NOMO-1 treated with DMSO at 0.1 percent for 48 hours (cell line): ENCODE measurements around the gene CPXM1.

Source experiments
- DNase-seq: peaks from one replicate; lab custom pipeline; 2025; ENCODE audit not compliant: unreplicated experiment; lab: John Stamatoyannopoulos, UW

CPXM1 gene

DNA sequence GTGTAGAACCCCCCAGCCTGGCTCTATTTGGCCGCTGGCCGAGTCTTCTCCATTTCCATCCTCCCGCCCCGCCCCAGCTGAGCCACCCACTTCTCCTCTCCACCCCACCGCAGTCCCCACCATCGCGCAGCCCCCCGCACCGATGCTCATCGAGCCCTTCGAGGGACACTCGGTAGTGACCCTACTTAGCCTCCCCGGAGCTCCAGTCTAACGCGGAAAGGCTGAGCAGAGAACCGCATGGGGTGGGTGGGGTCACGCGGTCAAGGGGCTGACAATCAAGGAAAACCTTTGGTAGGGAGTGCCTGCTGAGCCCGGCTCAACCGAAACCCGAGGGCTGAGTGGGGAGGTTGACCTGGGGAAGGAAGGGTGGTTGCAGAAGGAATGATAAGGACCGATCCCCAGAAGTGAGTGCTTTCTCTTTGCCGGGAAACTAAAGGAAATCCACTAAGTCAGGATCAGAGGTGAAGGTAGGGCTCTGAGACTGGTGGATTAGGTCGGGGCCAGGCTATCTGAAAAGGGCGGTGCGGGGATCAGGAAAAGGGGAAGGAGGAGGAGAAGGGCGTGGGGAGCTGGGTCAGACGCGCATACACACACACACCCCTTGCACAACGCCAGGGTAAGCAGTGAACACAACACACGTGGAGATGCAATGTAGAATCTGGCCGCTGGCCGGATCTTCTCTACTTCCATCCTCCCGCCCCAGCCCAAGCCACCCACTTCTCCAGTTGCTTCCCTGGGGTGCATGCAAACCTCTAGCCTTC lies 49.8 kb downstream of the CPXM1 start:
- peak; percentile 84 for DNase-seq

DNA sequence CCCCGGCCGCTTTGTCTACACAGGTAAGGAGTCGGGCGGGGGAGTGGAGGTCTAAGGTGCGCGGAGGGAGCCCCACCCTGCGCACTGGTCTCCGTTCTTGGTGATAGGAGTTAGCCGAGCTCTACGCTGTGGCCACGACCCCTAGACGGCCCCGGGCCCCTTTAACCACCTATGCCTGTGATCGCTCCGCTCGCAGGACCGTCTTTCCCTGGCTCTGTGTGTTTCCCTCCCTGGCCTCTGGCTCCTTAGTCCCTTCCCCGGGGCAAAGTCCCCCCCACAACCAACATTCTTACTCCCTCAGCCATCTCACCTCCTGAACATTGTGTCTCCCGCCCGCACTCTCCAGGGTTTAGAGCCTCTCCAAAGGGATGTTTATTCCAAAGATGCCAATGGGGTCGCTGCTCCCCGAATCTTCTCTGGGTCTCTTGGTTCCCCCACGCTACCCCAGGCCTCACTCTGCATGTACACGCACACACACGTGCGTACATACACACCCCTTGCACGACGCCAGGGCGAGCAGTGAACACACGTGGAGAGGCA lies 50.4 kb downstream of the CPXM1 start:
- no peak for DNase-seq

DNA sequence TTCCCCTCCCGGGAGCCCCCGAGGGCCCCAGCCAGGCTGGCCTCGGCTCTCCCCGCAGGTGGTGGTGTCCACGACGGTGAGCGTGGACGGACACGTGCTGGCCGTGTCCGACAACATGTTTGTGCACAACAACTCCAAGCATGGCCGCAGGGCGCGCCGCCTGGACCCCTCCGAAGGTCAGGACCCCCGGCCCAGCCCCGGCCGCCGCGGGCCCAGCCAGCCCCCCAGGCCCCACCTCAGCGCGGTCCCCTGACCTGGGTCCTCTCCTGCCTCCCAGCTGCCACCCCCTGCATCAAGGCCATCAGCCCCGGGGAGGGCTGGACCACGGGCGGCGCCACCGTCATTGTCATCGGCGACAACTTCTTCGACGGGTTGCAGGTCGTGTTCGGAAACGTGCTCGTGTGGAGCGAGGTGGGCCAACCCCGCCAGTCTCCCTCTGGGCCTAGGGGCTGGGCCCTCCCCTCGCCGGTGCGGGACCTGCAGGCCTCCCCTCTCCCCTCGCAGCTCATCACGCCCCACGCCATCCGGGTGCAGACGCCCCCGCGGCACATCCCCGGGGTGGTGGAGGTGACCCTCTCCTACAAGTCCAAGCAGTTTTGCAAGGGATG lies 51.0 kb downstream of the CPXM1 start:
- no peak for DNase-seq

DNA sequence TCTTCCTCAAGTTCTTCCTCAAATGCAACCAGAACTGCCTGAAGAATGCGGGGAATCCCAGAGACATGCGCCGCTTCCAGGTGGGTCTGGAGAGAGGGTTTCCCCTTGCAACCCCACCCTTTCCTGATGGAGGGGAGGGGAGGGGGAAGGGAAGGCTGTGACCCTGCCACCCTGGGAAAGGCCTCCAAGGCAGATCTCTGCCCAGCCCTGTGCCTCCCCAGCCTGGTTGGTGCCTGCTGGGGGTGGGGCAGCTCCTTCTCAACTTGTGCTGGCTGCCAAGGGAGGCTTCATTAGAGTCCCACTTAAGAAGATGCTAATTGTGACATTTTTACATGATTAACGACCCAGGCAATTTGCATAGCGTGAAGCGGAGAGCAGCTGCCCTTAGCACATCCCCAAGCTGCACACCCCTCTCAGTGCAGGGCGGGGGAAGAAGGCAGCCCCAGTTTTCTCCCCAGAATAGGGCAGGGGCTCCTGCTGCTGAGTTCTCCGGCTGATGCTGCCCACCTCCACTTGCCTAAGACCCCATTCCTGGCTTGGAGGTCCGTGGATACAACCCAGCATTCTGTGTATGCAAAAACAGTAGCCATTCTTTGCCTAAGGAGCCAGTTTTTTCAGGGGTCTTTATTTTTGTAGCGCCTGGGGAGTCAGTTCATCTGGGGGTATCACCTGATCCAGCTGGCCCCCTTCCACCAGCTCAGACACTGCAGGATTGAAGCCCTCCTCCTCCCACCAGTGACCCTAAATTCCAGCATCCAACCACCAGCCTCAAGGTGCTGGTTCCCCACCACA lies 51.7 kb downstream of the CPXM1 start:
- DNase-seq: no peak

DNA sequence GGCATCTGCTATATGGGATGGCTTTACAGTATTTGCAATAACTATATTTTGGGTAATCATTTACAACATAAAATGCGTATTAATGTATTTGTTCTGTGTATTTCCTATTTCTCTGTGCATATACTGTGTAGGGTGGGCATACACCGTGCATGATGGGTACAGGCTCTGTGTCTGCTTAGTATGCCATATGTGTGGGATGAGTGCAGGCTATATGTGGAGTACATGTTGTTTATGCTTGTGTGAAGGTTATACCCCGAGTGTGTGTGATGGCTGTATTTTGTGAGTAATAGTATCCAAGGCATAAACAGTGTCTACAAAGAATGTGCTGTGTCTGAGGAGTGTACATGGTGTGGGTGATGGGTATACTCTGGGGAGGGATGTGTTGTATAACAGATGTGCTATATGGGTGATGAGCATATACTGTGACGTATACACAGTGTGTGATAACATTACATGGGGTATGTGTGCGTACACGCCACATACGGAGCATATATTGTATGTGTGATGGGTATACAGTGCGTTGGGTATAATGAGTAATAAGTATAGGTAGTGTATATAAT lies 52.7 kb downstream of the CPXM1 start:
- DNase-seq: no peak

DNA sequence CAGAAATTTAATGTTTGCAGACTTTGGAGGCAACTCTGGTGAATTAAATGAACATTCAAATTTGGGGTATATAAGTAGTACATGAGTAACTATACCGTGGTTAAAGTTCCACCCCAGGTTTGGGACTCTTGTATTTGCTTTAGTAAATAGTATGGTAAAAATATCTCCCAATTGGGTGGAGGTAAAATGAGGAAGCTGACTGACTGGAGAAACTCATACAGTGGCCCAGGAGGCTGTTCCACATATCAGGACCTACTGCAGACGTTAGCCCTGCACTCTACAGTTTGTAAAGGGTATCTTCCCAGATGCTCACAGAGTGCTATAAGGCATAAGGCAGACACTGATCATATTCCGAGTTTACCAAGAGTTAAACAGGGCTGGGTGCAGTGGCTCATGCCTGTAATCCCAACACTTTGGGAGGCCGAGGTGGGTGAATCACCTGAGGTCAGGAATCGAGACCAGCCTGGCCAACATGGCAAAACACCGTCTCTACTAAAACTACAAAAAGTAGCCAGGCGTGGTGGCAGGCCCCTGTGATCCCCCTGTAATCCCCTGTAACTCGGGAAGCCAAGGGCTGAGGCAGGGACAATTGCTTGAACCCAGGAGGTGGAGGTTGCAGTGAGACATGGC lies 53.7 kb downstream of the CPXM1 start:
- peak; percentile 39 for DNase-seq

DNA sequence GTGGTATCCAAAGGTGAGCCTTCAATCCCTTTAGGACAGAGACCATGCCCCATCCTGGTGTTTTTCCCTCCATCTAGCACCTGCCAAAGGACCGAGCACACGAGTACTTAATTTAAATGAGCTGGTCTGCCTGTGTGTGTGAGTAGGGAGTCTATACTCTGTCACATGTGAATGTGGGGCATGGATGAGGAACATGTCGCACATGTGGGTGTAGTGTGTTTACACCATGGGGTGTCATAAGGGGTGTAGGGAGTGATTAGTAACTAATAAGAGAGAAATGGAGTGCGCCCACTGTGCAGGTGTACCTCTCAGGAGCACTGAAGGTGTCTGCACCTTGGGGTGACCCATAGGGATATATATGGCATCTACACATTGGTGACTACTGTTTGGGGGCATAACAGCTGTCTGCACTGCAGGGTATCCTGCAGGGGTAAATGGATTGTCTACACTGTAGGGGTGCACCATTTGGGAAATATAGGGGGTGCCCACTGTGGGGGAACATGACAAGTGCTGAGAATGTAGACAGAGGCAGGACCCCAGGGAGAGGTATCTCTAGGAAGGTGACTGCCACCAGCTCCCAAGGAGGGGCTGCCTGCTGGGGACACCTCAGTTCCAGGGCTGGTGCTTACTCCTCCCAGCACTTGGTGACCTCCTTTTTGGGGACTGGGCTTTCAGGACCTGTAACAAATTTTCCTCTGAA lies 54.3 kb downstream of the CPXM1 start:
- DNase-seq: no peak

DNA sequence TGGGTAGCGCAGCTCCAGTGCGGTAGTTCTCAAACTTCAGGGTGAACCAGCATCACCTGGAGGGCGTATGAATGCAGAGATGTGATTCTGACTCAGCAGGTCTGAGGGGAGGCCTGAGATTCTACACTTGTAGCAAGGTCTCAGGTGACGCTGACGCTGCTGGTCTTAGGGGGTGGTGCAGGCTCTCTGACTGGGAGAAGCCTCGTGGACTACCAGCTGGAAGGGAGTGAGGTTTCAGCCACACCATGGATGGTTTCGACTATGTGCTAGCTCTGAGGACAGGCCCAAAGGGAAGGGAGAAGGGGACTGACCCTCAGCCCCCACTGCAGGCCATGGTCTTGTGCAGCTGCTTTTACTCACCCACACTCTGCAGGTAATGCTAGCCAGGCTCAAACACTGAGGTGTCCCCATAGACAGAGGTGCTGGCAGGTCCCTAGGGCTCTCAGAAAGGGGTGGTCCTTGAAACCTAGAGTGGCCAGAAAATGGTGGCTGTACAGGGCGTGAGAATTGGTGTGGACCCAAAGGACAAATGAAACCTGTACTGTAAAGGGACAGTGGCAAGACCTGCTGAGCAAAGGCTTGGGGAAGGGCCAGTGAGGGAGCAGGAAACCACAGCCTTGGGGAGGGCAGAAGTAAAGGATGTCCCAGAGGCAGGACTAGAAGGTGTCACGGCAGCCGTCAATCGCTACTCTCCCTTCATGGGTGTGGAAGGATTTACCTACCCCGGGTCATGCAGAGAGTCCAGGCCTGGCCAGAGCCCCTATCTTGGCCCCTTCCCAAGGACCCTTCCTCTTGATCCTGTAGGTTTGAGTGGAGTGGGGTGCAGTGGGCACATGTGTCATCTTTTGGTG lies 55.1 kb downstream of the CPXM1 start:
- no peak for DNase-seq
